MM.1S (cell line): ENCODE data around the gene CFAP126.

Experiments
- CTCF ChIP-seq: fragments of 300-600 bp; sonication (generic); IDR thresholded peaks from 2 replicates; pipeline ENCODE4 v1.5.1; 2016; ENCODE audit warnings: antibody characterized with exemption, low read length, mixed read lengths
- EZH2 ChIP-seq: fragments of 300-600 bp; sonication (generic); optimal IDR thresholded peaks from 2 replicates; pipeline ENCODE3; 2017; ENCODE audit warnings: low read depth, mild to moderate bottlenecking, antibody characterized with exemption, low read length, mixed read lengths

GRCh38 chr1:161342821-161343220, 24.9 kb downstream of the CFAP126 start:
- TF ChIP-seq EZH2, result no peak
- TF ChIP-seq CTCF, result no peak
